Measurements from ENCODE around the gene RASA3.

The RASA3 gene

DNA sequence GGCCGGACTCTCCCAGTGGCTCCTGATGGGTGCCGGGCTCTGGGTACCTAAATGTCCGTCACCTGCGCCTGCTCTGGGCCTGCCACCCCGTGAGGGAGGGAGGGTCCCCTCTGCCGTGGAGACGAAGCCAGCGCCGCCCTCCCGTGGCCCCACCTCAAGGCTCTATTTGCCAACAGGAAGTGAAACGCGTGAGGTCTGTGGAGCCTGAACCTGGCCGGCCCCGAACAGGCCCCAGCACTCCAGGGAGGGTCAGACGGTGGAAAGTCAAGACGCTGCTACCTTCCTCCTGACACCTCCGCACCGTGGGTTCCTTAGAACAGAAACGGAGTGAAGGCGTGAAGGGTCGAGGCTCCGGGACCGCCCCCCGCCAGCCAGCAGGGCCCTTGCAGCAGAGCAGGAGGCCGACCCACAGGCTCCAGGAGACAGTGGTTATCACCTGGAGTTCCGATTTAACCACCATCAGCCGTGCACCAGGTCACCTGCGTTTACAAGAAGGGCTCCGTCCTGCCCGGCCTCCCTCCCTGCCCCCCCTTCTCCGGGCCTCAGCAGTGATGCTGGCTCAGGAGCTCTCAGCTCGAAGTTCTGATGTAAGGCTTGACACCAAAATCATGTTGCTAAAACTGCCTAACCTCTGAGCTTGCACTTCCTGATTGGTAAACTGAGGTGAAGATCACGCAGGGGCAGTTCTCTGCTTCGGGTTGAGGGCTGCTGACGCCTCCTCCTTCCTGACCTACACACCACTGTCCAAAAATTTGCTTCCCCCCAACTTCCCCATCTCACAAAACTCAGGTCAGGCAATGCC is 107.6 kb downstream of the RASA3 start:
- Histone ChIP-seq H3K27me3 (ENCODE audit: insufficient read depth, poor library complexity, severe bottlenecking) (no peaks in the 10 kb centered on the region), H3K4me1 (ENCODE audit: insufficient read depth, poor library complexity, severe bottlenecking) (no peaks in the 10 kb centered on the region), H3K4me3 (ENCODE audit: severe bottlenecking) (no peak overlapping the region), H3K9me3 (ENCODE audit: severe bottlenecking) (no peaks in the 10 kb centered on the region), H3K36me3 (ENCODE audit: low read depth) (peaks cover 7% of the 10 kb centered on the region; the same call in 1 of the 2 replicates), H3K27ac (ENCODE audit: poor library complexity, severe bottlenecking) (no peak overlapping the region)
- no peak for DNase-seq (ENCODE audit: low spot score)
- TF ChIP-seq, protein P1, sequence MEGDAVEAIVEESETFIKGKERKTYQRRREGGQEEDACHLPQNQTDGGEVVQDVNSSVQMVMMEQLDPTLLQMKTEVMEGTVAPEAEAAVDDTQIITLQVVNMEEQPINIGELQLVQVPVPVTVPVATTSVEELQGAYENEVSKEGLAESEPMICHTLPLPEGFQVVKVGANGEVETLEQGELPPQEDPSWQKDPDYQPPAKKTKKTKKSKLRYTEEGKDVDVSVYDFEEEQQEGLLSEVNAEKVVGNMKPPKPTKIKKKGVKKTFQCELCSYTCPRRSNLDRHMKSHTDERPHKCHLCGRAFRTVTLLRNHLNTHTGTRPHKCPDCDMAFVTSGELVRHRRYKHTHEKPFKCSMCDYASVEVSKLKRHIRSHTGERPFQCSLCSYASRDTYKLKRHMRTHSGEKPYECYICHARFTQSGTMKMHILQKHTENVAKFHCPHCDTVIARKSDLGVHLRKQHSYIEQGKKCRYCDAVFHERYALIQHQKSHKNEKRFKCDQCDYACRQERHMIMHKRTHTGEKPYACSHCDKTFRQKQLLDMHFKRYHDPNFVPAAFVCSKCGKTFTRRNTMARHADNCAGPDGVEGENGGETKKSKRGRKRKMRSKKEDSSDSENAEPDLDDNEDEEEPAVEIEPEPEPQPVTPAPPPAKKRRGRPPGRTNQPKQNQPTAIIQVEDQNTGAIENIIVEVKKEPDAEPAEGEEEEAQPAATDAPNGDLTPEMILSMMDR (IDR thresholded peaks at IDR 0.05; ENCODE audit: poor library complexity, severe bottlenecking): no peak
- ATAC-seq (ENCODE audit: low read depth): no peak

DNA sequence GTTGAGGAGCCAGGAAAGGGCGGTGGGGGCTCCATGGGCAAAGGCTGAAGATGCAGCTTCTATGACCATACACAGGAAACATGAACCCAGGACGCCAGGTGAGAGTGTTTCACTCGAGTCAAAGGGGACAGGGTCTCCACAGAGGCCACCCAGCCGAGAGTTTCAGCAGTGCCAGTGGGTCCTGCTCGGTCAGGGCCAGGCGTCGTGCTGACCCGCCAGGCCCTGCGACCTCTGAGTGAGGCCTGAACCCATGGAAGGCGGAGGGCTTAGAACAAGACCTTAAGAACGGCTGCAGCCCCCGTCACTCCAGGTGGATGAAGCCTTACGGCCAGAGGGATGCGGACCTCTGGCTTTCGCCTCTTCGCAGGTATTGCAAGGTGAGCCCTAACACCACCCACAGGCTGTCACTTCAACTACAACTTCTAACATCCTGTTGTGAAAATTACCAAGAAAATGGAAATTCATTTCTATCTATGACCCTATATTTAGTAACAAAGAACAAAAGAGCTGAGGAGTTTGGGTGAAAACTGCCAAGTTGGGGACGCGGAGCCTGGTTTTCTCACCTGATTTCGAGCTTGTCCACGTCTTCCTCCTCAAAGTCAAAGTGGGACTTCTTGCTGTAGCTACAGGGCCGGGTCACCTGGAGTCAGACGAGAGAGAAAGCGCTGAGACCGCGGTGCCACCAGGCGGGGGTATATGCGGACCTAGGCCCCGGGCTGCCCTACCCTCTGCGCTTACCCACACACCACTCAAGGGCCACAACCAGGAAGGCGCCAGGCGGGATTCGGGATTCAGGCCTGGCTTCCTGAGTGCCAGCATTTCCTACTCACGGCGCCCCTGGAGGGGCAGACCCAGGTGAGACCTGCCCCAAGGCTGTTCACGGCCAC is 108.5 kb downstream of the RASA3 start:
- no peaks in the 10 kb centered on the region for H3K9me3 ChIP-seq (ENCODE audit: severe bottlenecking)
- peaks cover 7% of the 10 kb centered on the region; the same call in 1 of the 2 replicates for H3K36me3 ChIP-seq (ENCODE audit: low read depth)
- TF ChIP-seq, protein P1 (IDR thresholded peaks at IDR 0.05; ENCODE audit: poor library complexity, severe bottlenecking): no peak
- no peak overlapping the region for H3K27ac ChIP-seq (ENCODE audit: poor library complexity, severe bottlenecking)
- ATAC-seq (ENCODE audit: low read depth) (no peak), DNase-seq (ENCODE audit: low spot score) (no peak)
- H3K27me3 ChIP-seq (ENCODE audit: insufficient read depth, poor library complexity, severe bottlenecking): no peaks in the 10 kb centered on the region
- H3K4me1 ChIP-seq (ENCODE audit: insufficient read depth, poor library complexity, severe bottlenecking): no peaks in the 10 kb centered on the region
- no peak overlapping the region for H3K4me3 ChIP-seq (ENCODE audit: severe bottlenecking)

DNA sequence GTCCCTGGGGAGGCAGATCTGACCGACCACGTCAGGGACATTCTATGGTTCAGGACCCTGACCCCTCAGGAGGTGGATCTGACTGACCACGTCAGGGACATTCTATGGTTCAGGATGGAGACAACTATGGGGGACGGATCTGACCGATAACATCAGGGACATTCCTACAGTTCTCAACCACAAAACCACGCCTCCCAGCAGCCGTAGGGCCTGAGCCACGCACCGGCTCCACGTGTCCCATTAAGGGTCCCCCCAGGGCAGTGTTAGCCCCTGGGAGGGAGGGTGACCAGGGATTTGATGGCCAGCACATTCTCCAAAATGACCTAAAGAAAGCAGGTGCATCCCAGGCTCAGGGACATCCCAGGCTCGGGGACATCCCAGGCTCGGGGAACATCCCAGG is 109.5 kb downstream of the RASA3 start:
- no peaks in the 10 kb centered on the region for H3K9me3 ChIP-seq (ENCODE audit: severe bottlenecking)
- no peak overlapping the region for H3K4me3 ChIP-seq (ENCODE audit: severe bottlenecking)
- no peak for DNase-seq (ENCODE audit: low spot score)
- no peaks in the 10 kb centered on the region for H3K27me3 ChIP-seq (ENCODE audit: insufficient read depth, poor library complexity, severe bottlenecking)
- H3K36me3 ChIP-seq (ENCODE audit: low read depth): peaks cover 7% of the 10 kb centered on the region; the same call in 1 of the 2 replicates
- TF ChIP-seq, protein P1 (IDR thresholded peaks at IDR 0.05; ENCODE audit: poor library complexity, severe bottlenecking): no peak
- no peaks in the 10 kb centered on the region for H3K4me1 ChIP-seq (ENCODE audit: insufficient read depth, poor library complexity, severe bottlenecking)
- no peak overlapping the region for H3K27ac ChIP-seq (ENCODE audit: poor library complexity, severe bottlenecking)
- ATAC-seq (ENCODE audit: low read depth): no peak

DNA sequence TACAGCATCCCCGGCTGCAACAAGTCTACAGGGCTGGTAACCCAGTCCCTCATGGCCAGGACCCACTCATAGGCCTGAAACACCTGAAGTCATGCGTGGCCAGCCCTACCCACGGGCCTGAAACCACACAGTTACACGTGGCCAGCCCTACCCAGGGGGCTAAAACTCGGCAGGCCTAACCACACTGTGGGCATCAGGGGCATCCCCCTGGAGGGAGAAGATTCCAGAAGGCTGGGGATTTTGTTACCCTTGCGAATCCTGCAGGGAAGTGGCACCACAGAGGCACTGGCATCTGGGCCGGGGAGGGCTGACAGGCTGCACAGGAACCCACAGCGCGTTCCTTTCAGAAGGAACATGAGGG is 110.1 kb downstream of the RASA3 start:
- TF ChIP-seq, protein P1 (IDR thresholded peaks at IDR 0.05; ENCODE audit: poor library complexity, severe bottlenecking): no peak
- Histone ChIP-seq H3K4me1 (ENCODE audit: insufficient read depth, poor library complexity, severe bottlenecking) (no peaks in the 10 kb centered on the region), H3K27ac (ENCODE audit: poor library complexity, severe bottlenecking) (no peak overlapping the region), H3K36me3 (ENCODE audit: low read depth) (peaks cover 3% of the 10 kb centered on the region; the same call in 1 of the 2 replicates), H3K27me3 (ENCODE audit: insufficient read depth, poor library complexity, severe bottlenecking) (no peaks in the 10 kb centered on the region), H3K9me3 (ENCODE audit: severe bottlenecking) (no peaks in the 10 kb centered on the region), H3K4me3 (ENCODE audit: severe bottlenecking) (no peak overlapping the region)
- ATAC-seq (ENCODE audit: low read depth): no peak
- DNase-seq (ENCODE audit: low spot score): no peak

All from RWPE2 (cell line).